ENCODE data around the gene TTLL3.

Gene TTLL3

GRCh38 chr3:9780910-9781309, 29.2 kb upstream of the TTLL3 start:
- no peak for DNase-seq (ENCODE audit: low spot score)

- no peak for DNase-seq (ENCODE audit: low spot score)
Measured at GRCh38 chr3:9781551-9781950, 28.5 kb upstream of the TTLL3 start.

GRCh38 chr3:9781978-9782603, 28.0 kb upstream of the TTLL3 start:
- DNase-seq (ENCODE audit: low spot score): no peak

- no peak for DNase-seq (ENCODE audit: low spot score)
Measured at GRCh38 chr3:9782770-9783169, 27.3 kb upstream of the TTLL3 start.

GRCh38 chr3:9783954-9784353, 26.1 kb upstream of the TTLL3 start:
- no peak for DNase-seq (ENCODE audit: low spot score)

- no peak for DNase-seq (ENCODE audit: low spot score)
Measured at GRCh38 chr3:9784965-9785364, 25.1 kb upstream of the TTLL3 start.

GRCh38 chr3:9785602-9786001, 24.5 kb upstream of the TTLL3 start:
- DNase-seq (ENCODE audit: low spot score): no peak

- DNase-seq (ENCODE audit: low spot score): no peak
Measured at GRCh38 chr3:9786209-9786739, 23.8 kb upstream of the TTLL3 start.

- DNase-seq (ENCODE audit: low spot score): no peak
Measured at GRCh38 chr3:9786825-9787669, 23.0 kb upstream of the TTLL3 start.

- no peak for DNase-seq (ENCODE audit: low spot score)
Measured at GRCh38 chr3:9787714-9788113, 22.3 kb upstream of the TTLL3 start.

GRCh38 chr3:9791127-9791526, 18.9 kb upstream of the TTLL3 start:
- DNase-seq (ENCODE audit: low spot score): no peak

- DNase-seq (ENCODE audit: low spot score): no peak
Measured at GRCh38 chr3:9791790-9792404, 18.2 kb upstream of the TTLL3 start.

- peak; percentile 74 for DNase-seq (ENCODE audit: low spot score)
Measured at GRCh38 chr3:9792405-9793160, 17.5 kb upstream of the TTLL3 start, which contains the start of the genes ARPC4 and TADA3. TSS of gene ARPC4 (plus strand) at chr3:9793082. CDS start at chr3:9793122, 40 bp downstream. TSS of gene TADA3 (minus strand) at chr3:9792473. CDS start at chr3:9791466, 1,007 bp downstream.

GRCh38 chr3:9793161-9793781, 16.8 kb upstream of the TTLL3 start:
- no peak for DNase-seq (ENCODE audit: low spot score)

GRCh38 chr3:9794400-9794799, 15.7 kb upstream of the TTLL3 start:
- DNase-seq (ENCODE audit: low spot score): no peak

GRCh38 chr3:9795207-9795606, 14.9 kb upstream of the TTLL3 start:
- DNase-seq (ENCODE audit: low spot score): no peak

- DNase-seq (ENCODE audit: low spot score): no peak
Measured at GRCh38 chr3:9797196-9797945, 12.7 kb upstream of the TTLL3 start.

- no peak for DNase-seq (ENCODE audit: low spot score)
Measured at GRCh38 chr3:9800529-9800928, 9.5 kb upstream of the TTLL3 start.

- no peak for DNase-seq (ENCODE audit: low spot score)
Measured at GRCh38 chr3:9803494-9803893, 6.6 kb upstream of the TTLL3 start.

- no peak for DNase-seq (ENCODE audit: low spot score)
Measured at GRCh38 chr3:9804996-9805395, 5.1 kb upstream of the TTLL3 start.

GRCh38 chr3:9806137-9806536, 3.9 kb upstream of the TTLL3 start:
- no peak for DNase-seq (ENCODE audit: low spot score)

Data from COLO829 (cell line).